Activated naive CD4-positive, alpha-beta T cell treated with anti-CD3 and anti-CD28 coated beads, Interleukin-2, amount 50 U/mL, for 16 hours (primary cell): Measurements from ENCODE around the gene ASIP.

Experiments used
- DNase-seq: peaks from one replicate; pipeline ENCODE4 v3.0.0-alpha.2; 2020

The ASIP gene

GRCh38 chr20:34312544-34313217 lies 71.5 kb downstream of the ASIP start:
- DNase-seq, result peak; percentile 86

GRCh38 chr20:34315236-34315635 lies 74.0 kb downstream of the ASIP start:
- DNase-seq, result no peak

GRCh38 chr20:34316196-34316814 lies 75.1 kb downstream of the ASIP start:
- DNase-seq, result no peak
